Type B pancreatic cell (in vitro differentiated cells): ENCODE measurements around the gene CAMTA1. TPM values are rescaled to one million over a fixed set of nuclear protein-coding genes. Genes with fewer than 3 reads are reported as not detected.

Experiments
- DNase-seq: peaks from one replicate; pipeline ENCODE4 v3.0.0; 2021; ENCODE audit warnings: mixed read lengths; ENCODE audit not compliant: unreplicated experiment; ENCODE audit errors: extremely low spot score
- H3K27ac Mint-ChIP-seq: 2 replicates; pipeline ENCODE4 v1.8.0; 2021; ENCODE audit warnings: mild to moderate bottlenecking, mixed read lengths
- H3K27me3 Mint-ChIP-seq: 2 replicates; pipeline ENCODE4 v1.8.0; 2021; ENCODE audit warnings: mixed read lengths
- H3K36me3 Mint-ChIP-seq: 2 replicates; pipeline ENCODE4 v1.8.0; 2021; ENCODE audit warnings: mixed read lengths
- H3K4me1 Mint-ChIP-seq: one replicate; pipeline ENCODE4 v1.8.0; 2021; ENCODE audit warnings: mixed read lengths; ENCODE audit not compliant: unreplicated experiment
- H3K4me3 Mint-ChIP-seq: 2 replicates; pipeline ENCODE4 v1.8.0; 2021; ENCODE audit warnings: mild to moderate bottlenecking, mixed read lengths
- H3K9me3 Mint-ChIP-seq: 2 replicates; pipeline ENCODE4 v1.8.0; 2021; ENCODE audit warnings: mixed read lengths
- CTCF ChIP-seq: fragments of 200-600 bp; sonication (generic); conservative IDR thresholded peaks from 2 replicates; pipeline ENCODE4 v1.5.0; 2021; ENCODE audit warnings: antibody characterized with exemption, mild to moderate bottlenecking
- total RNA-seq: library from RNA; stranded (reverse); gene quantifications from 2 replicates; pipeline ENCODE4 v1.2.1, GENCODE V29; 2021; ENCODE audit warnings: low replicate concordance

The CAMTA1 gene
- total RNA-seq, 1 donor from 2014 or later: 82.5 TPM

GRCh38 chr1:7616953-7617352 lies 831.7 kb downstream of the CAMTA1 start:
- no peak overlapping the region for H3K27ac Mint-ChIP-seq
- no peak for DNase-seq
- peaks cover 7% of the 10 kb centered on the region for H3K27me3 Mint-ChIP-seq
- TF ChIP-seq CTCF: no peak
- H3K9me3 Mint-ChIP-seq: no peaks in the 10 kb centered on the region
- peaks cover 4% of the 10 kb centered on the region for H3K4me1 Mint-ChIP-seq
- no peaks in the 10 kb centered on the region for H3K36me3 Mint-ChIP-seq
- no peak overlapping the region for H3K4me3 Mint-ChIP-seq

- no peaks in the 10 kb centered on the region for H3K9me3 Mint-ChIP-seq
- H3K27me3 Mint-ChIP-seq: peaks cover 8% of the 10 kb centered on the region
- peaks cover 4% of the 10 kb centered on the region for H3K4me1 Mint-ChIP-seq
- no peak for TF ChIP-seq CTCF
- no peak for DNase-seq
- H3K27ac Mint-ChIP-seq: no peak overlapping the region
- no peaks in the 10 kb centered on the region for H3K36me3 Mint-ChIP-seq
- H3K4me3 Mint-ChIP-seq: no peak overlapping the region
Measured at GRCh38 chr1:7617826-7618225, 832.6 kb downstream of the CAMTA1 start.

GRCh38 chr1:7620196-7620595 lies 834.9 kb downstream of the CAMTA1 start:
- Mint-ChIP-seq H3K4me1 (peaks cover 4% of the 10 kb centered on the region), H3K4me3 (no peak overlapping the region), H3K9me3 (no peaks in the 10 kb centered on the region), H3K27me3 (peaks cover 19% of the 10 kb centered on the region), H3K36me3 (no peaks in the 10 kb centered on the region), H3K27ac (no peak overlapping the region)
- no peak for DNase-seq
- TF ChIP-seq CTCF: no peak

GRCh38 chr1:7621334-7622219 lies 836.3 kb downstream of the CAMTA1 start:
- DNase-seq: no peak
- TF ChIP-seq CTCF: no peak
- H3K4me1 Mint-ChIP-seq: peaks cover 4% of the 10 kb centered on the region
- H3K27me3 Mint-ChIP-seq: peaks cover 31% of the 10 kb centered on the region
- H3K27ac Mint-ChIP-seq: no peak overlapping the region
- no peak overlapping the region for H3K4me3 Mint-ChIP-seq
- H3K9me3 Mint-ChIP-seq: no peaks in the 10 kb centered on the region
- H3K36me3 Mint-ChIP-seq: no peaks in the 10 kb centered on the region

GRCh38 chr1:7623842-7624241 lies 838.6 kb downstream of the CAMTA1 start:
- Mint-ChIP-seq H3K4me3 (no peak overlapping the region), H3K36me3 (no peaks in the 10 kb centered on the region), H3K9me3 (no peaks in the 10 kb centered on the region), H3K27ac (no peak overlapping the region), H3K27me3 (peaks cover 51% of the 10 kb centered on the region), H3K4me1 (peaks cover 4% of the 10 kb centered on the region)
- TF ChIP-seq CTCF: no peak
- no peak for DNase-seq
